Parathyroid adenoma (tissue), 2 donors: ENCODE data around the gene IL1RL2.
A peak's percentile ranks its signal among the peaks of the same experiment; 100 is the strongest.

Experiments used
- H2AFZ ChIP-seq: fragments of 300-600 bp; sonication (generic); one replicate; pipeline ENCODE4 v1.7.0; 2017; ENCODE audit warnings: antibody characterized with exemption, mild to moderate bottlenecking
- H3K27ac ChIP-seq: fragments of 300-600 bp; sonication (generic); one replicate; pipeline ENCODE4 v1.7.0; 2017
- H3K27me3 ChIP-seq: fragments of 300-600 bp; sonication (generic); one replicate; pipeline ENCODE4 v1.7.0; 2017; ENCODE audit warnings: low read length; ENCODE audit not compliant: control insufficient read depth, insufficient read depth
- H3K36me3 ChIP-seq: fragments of 300-600 bp; sonication (generic); one replicate; pipeline ENCODE4 v1.7.0; 2017; ENCODE audit warnings: low read length; ENCODE audit not compliant: control insufficient read depth, insufficient read depth
- H3K4me1 ChIP-seq: fragments of 300-600 bp; sonication (generic); one replicate; pipeline ENCODE4 v1.7.0; 2017; ENCODE audit warnings: control low read depth
- H3K4me2 ChIP-seq: fragments of 300-600 bp; sonication (generic); one replicate; pipeline ENCODE4 v1.7.0; 2017; ENCODE audit warnings: low read length
- H3K4me3 ChIP-seq: fragments of 300-600 bp; sonication (generic); one replicate; pipeline ENCODE4 v1.7.0; 2017; ENCODE audit warnings: low read depth, low read length
- H3K79me2 ChIP-seq: fragments of 300-600 bp; sonication (generic); one replicate; pipeline ENCODE4 v1.7.0; 2017; ENCODE audit warnings: control low read depth
- H3K9ac ChIP-seq: fragments of 300-600 bp; sonication (generic); one replicate; pipeline ENCODE4 v1.7.0; 2017; ENCODE audit warnings: mild to moderate bottlenecking
- H3K9me3 ChIP-seq: fragments of 300-600 bp; sonication (generic); one replicate; pipeline ENCODE4 v1.7.0; 2017; ENCODE audit warnings: low read length; ENCODE audit not compliant: control insufficient read depth
- CTCF ChIP-seq: fragments of 300-600 bp; sonication (generic); IDR thresholded peaks from one replicate; pipeline ENCODE4 v1.7.0; 2017; ENCODE audit warnings: antibody characterized with exemption, mild to moderate bottlenecking
- donor health status: primary hyperparathyroidism.

The IL1RL2 gene

DNA sequence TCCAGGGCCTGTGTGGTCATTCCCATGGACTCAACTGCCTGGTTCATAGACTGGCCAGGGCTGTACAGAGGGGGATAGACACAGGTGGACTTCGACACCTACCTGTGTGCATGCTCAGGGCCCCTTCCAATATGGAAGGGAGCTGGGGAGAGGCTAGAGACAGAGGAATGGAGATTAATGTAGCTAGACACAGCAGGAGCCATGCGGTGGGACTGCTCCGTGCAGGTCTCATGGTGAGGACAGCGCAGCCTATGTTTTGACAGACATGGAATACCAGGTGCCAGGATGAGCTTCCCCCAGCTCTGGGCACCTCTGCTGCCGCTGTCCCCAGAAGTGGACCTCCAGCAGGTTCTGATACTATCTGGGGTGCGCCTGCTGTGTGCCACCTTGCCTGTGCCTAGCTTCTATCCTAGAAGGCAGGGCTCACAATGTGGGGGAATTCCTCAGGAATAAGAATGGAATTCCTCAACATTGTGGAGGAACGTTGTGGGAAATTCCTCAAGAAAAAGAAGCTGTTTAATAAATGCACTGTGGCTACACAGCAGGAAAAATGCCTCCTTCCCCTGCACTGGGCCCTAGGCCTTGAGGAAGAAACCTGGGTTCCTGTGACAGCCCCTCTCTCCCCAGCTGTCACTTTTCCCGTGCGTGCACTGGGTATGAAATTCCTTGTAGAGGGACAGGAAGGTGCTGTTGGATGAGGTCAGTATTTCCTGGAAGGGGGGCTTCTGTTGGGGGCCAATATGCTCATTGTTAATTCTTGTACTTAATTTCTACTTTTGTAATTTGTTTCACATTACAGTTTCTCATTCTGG lies 37.0 kb upstream of the IL1RL2 start:
- H3K27ac ChIP-seq: no peak overlapping the region
- no peak for TF ChIP-seq CTCF
- H3K4me2 ChIP-seq: no peak overlapping the region
- H3K79me2 ChIP-seq: peaks cover 84% of the 10 kb centered on the region
- H3K9me3 ChIP-seq: no peaks in the 10 kb centered on the region
- H3K36me3 ChIP-seq: no peaks in the 10 kb centered on the region
- no peak overlapping the region for H2AFZ ChIP-seq
- peaks cover 66% of the 10 kb centered on the region for H3K4me1 ChIP-seq
- H3K4me3 ChIP-seq: no peak overlapping the region
- H3K27me3 ChIP-seq: no peaks in the 10 kb centered on the region
- H3K9ac ChIP-seq: no peak overlapping the region

- no peak for TF ChIP-seq CTCF
- peak overlapping the region; percentile 93 for H3K27ac ChIP-seq
- no peak overlapping the region for H2AFZ ChIP-seq
- no peak overlapping the region for H3K4me3 ChIP-seq
- H3K9me3 ChIP-seq: no peaks in the 10 kb centered on the region
- H3K4me2 ChIP-seq: no peak overlapping the region
- no peaks in the 10 kb centered on the region for H3K36me3 ChIP-seq
- no peak overlapping the region for H3K9ac ChIP-seq
- H3K4me1 ChIP-seq: peaks cover 65% of the 10 kb centered on the region
- H3K27me3 ChIP-seq: no peaks in the 10 kb centered on the region
- H3K79me2 ChIP-seq: peaks cover 46% of the 10 kb centered on the region
Observed at GRCh38 chr2:102154364-102154763, 32.5 kb upstream of the IL1RL2 start.

GRCh38 chr2:102154946-102155702 lies 31.7 kb upstream of the IL1RL2 start:
- peaks cover 4% of the 10 kb centered on the region for H3K36me3 ChIP-seq
- peaks cover 63% of the 10 kb centered on the region for H3K4me1 ChIP-seq
- H3K4me3 ChIP-seq: peak overlapping the region; percentile 25
- H3K9ac ChIP-seq: no peak overlapping the region
- peak overlapping the region; percentile 93 for H3K27ac ChIP-seq
- peaks cover 38% of the 10 kb centered on the region for H3K79me2 ChIP-seq
- H3K27me3 ChIP-seq: no peaks in the 10 kb centered on the region
- no peak overlapping the region for H2AFZ ChIP-seq
- no peaks in the 10 kb centered on the region for H3K9me3 ChIP-seq
- TF ChIP-seq CTCF: no peak
- H3K4me2 ChIP-seq: peak overlapping the region; percentile 47

DNA sequence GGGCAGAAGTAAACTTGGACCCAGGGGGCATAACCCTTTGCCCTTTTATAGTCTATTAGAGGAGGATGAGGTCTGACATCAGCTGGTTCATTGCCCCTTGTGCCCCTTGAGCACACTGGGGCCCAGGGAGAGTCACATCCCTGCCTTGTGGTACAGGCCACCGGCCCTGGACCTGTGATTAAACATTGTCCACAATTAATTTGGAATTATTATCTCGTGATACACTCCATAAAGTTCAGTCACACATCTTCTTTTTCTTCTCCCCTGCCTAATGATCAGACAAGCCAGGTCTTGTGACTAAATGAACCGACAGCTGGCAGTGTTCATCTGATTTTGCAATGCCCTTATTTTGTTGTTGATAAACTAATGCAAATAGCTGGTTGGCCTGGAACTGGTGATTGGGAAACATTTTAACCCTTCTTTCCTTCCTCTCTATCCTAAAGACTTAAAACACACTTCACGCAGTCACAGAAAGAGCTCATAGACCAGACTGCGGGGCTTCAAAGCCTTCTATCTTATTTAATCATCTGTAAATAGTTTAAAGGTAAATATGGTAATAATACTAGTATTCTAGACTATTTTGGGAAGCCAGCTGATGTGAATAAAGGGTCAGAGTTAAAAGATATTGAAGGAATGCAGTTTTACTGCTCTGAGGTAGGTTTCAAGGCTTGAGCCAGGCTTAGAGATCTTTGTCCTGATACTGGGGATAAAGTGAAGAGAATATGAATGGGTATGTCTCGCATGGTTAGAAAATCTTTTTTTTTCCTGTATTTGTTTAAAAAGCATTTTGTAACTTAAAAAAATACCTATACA lies 30.9 kb upstream of the IL1RL2 start:
- Histone ChIP-seq H3K27ac (peak overlapping the region; percentile 93), H3K36me3 (peaks cover 4% of the 10 kb centered on the region)

More for the DNA sequence above, 30.9 kb upstream of the IL1RL2 start:
- peaks cover 63% of the 10 kb centered on the region for H3K4me1 ChIP-seq
- H2AFZ ChIP-seq: no peak overlapping the region
- H3K27me3 ChIP-seq: no peaks in the 10 kb centered on the region
- H3K79me2 ChIP-seq: peaks cover 34% of the 10 kb centered on the region
- TF ChIP-seq CTCF: peak; percentile 19
- no peak overlapping the region for H3K9ac ChIP-seq
- peak overlapping the region; percentile 47 for H3K4me2 ChIP-seq
- H3K9me3 ChIP-seq: no peaks in the 10 kb centered on the region
- peak overlapping the region; percentile 43 for H3K4me3 ChIP-seq
